Panc1 (cell line): Measurements from ENCODE around the gene HS2ST1. TPM values are rescaled to one million over a fixed set of nuclear protein-coding genes. Genes with fewer than 3 reads are reported as not detected.

Experiments
- ATAC-seq: fragments of 200-7000 bp; cut with Tn5 transposase; 2 replicates; pipeline ENCODE4 v1.9.1; 2020; ENCODE audit warnings: mild to moderate bottlenecking, moderate library complexity
- BruUV-seq: library from RNA; stranded (reverse); fragments of 400-500 nt; replicated peaks from 2 replicates; lab custom pipeline; 2021; lab: Mats Ljungman, UMichigan
- CTCF ChIA-PET: fragments of 300-600 bp; sonication (Branson Sonifier 250); formaldehyde crosslinking; loops from one replicate; lab custom pipeline; 2022; ENCODE audit warnings: antibody characterized with exemption; lab: Charles Lee
- POLR2A ChIA-PET: fragments of 300-600 bp; sonication (Branson Sonifier 250); formaldehyde crosslinking; loops from one replicate; lab custom pipeline; 2022; ENCODE audit warnings: antibody characterized with exemption; lab: Charles Lee
- DNase-seq: peaks from one replicate; pipeline ENCODE4 v3.0.0-alpha.2; 2010; ENCODE audit warnings: low read depth, low spot score
- H3K27ac ChIP-seq: 2 replicates; pipeline ENCODE4 v1.5.1; 2011; ENCODE audit warnings: mild to moderate bottlenecking, low read length, inconsistent platforms
- H3K27me3 ChIP-seq: fragments of 200-500 bp; sonication (Bioruptor generic); 2 replicates; pipeline ENCODE4 v1.6.0; 2014; ENCODE audit warnings: low read length, inconsistent platforms; ENCODE audit not compliant: control insufficient read depth, insufficient read depth
- H3K36me3 ChIP-seq: fragments of 200-500 bp; sonication (Bioruptor generic); 2 replicates; pipeline ENCODE4 v1.5.1; 2014; ENCODE audit warnings: inconsistent platforms, mild to moderate bottlenecking, low read length, moderate library complexity; ENCODE audit not compliant: control insufficient read depth, insufficient read depth
- H3K4me1 ChIP-seq: 2 replicates; pipeline ENCODE4 v1.5.1; 2011; ENCODE audit warnings: inconsistent platforms, mild to moderate bottlenecking, low read length, moderate library complexity; ENCODE audit not compliant: control insufficient read depth, insufficient read depth
- H3K4me3 ChIP-seq, 2 experiments: 2 replicates each; pipeline ENCODE4 v1.5.1; 2011 to 2012; ENCODE audit warnings: low read depth in 2 of 2, low read length in 2 of 2, mild to moderate bottlenecking in 2 of 2, inconsistent platforms in 1 of 2, moderate library complexity in 1 of 2
- H3K9me3 ChIP-seq: fragments of 200-500 bp; sonication (Bioruptor generic); 2 replicates; pipeline ENCODE4 v1.5.1; 2014; ENCODE audit warnings: low read depth, mild to moderate bottlenecking, inconsistent platforms, low read length, moderate library complexity; ENCODE audit not compliant: control insufficient read depth, insufficient read depth
- CTCF ChIP-seq: fragments of 450-650 bp; IDR thresholded peaks from 2 replicates; pipeline ENCODE4 v1.5.1; 2017; ENCODE audit warnings: mild to moderate bottlenecking
- POLR2AphosphoS5 ChIP-seq: IDR thresholded peaks from 2 replicates; pipeline ENCODE4 v1.6.1; 2012; ENCODE audit warnings: mild to moderate bottlenecking, low read depth, low read length, moderate library complexity
- REST ChIP-seq, 2 experiments: IDR thresholded peaks; 2 replicates each; pipeline ENCODE4 v1.6.1; 2011 to 2012; ENCODE audit warnings: low read depth in 2 of 2, control low read depth in 1 of 2, low read length in 1 of 2, mild to moderate bottlenecking in 1 of 2, moderate library complexity in 1 of 2; ENCODE audit not compliant: insufficient read depth in 1 of 2
- SIN3A ChIP-seq: IDR thresholded peaks from 2 replicates; pipeline ENCODE4 v1.6.1; 2012; ENCODE audit warnings: low read depth, mild to moderate bottlenecking, low read length, moderate library complexity, borderline replicate concordance; ENCODE audit not compliant: insufficient read depth
- TCF7L2 ChIP-seq: IDR thresholded peaks from 2 replicates; pipeline ENCODE4 v1.6.1; 2011; ENCODE audit warnings: mild to moderate bottlenecking, low read depth, low read length, inconsistent platforms
- in situ Hi-C: cut with HindIII; loops from 2 replicates; pipeline ENCODE4 v1.10.0; 2016; ENCODE audit warnings: low sequenced_read_pairs, low pct_unique_long_range_greater_than_20kb
- intact Hi-C: fragments of 100-400 bp; cut with micrococcal nuclease; formaldehyde crosslinking; loops from one replicate; pipeline ENCODE4 v1.10.0; 2022; ENCODE audit not compliant: unreplicated experiment
- total RNA-seq: library from RNA; stranded (reverse); gene quantifications from one replicate; pipeline ENCODE4 v1.2.1, GENCODE V29; 2021; ENCODE audit not compliant: unreplicated experiment

HS2ST1 gene
- total RNA-seq, 1 experiment from 2014 or later, result 81.0 TPM

- in situ Hi-C loops, result no loop called here
- intact Hi-C loops, result no loop called here
- Histone ChIP-seq H3K9me3 (peaks cover 13% of the 10 kb centered on the region; the same call in 1 of the 2 replicates), H3K27me3 (no peaks in the 10 kb centered on the region), H3K27ac (no peak overlapping the region), H3K36me3 (no peaks in the 10 kb centered on the region), H3K4me1 (no peaks in the 10 kb centered on the region), H3K4me3 (no peak overlapping the region)
- ChIA-PET CTCF (no interaction called here), POLR2A (no interaction called here)
- ATAC-seq (no peak), DNase-seq (no peak)
- TF ChIP-seq REST (IDR thresholded peaks at IDR 0.05; ENCODE audit: insufficient read depth in 1 of 2, low read depth in 2 of 2, low read length in 1 of 2), result no peak
- no peak for TF ChIP-seq SIN3A
- no peak for TF ChIP-seq POLR2AphosphoS5
- TF ChIP-seq CTCF, result no peak
- TF ChIP-seq TCF7L2, result no peak
- BruUV-seq, result no TSS peak
Measured at GRCh38 chr1:87044840-87045239, 130.4 kb downstream of the HS2ST1 start.

GRCh38 chr1:87045761-87046304 is 131.4 kb downstream of the HS2ST1 start:
- CTCF ChIA-PET, result no interaction called here
- in situ Hi-C loops, result no loop called here
- BruUV-seq, result no TSS peak

More at GRCh38 chr1:87045761-87046304, 131.4 kb downstream of the HS2ST1 start:
- Histone ChIP-seq H3K4me1 (no peaks in the 10 kb centered on the region), H3K27ac (no peak overlapping the region), H3K9me3 (peaks cover 13% of the 10 kb centered on the region; the same call in 1 of the 2 replicates), H3K36me3 (no peaks in the 10 kb centered on the region), H3K27me3 (no peaks in the 10 kb centered on the region), H3K4me3 (no peak overlapping the region)
- TF ChIP-seq SIN3A, result no peak
- no peak for TF ChIP-seq TCF7L2
- TF ChIP-seq CTCF, result no peak
- TF ChIP-seq REST (IDR thresholded peaks at IDR 0.05; ENCODE audit: insufficient read depth in 1 of 2, low read depth in 2 of 2, low read length in 1 of 2), result no peak
- TF ChIP-seq POLR2AphosphoS5, result no peak
- DNase-seq (no peak), ATAC-seq (no peak)
- intact Hi-C loops, result no loop called here
- POLR2A ChIA-PET, result no interaction called here
